ENCODE data around the gene CRTC1.

Gene CRTC1

GRCh38 chr19:18659281-18660050, 24.0 kb upstream of the CRTC1 start:
- no peak for DNase-seq (ENCODE audit: extremely low read depth, low read depth)
- TF ChIP-seq, protein P1, sequence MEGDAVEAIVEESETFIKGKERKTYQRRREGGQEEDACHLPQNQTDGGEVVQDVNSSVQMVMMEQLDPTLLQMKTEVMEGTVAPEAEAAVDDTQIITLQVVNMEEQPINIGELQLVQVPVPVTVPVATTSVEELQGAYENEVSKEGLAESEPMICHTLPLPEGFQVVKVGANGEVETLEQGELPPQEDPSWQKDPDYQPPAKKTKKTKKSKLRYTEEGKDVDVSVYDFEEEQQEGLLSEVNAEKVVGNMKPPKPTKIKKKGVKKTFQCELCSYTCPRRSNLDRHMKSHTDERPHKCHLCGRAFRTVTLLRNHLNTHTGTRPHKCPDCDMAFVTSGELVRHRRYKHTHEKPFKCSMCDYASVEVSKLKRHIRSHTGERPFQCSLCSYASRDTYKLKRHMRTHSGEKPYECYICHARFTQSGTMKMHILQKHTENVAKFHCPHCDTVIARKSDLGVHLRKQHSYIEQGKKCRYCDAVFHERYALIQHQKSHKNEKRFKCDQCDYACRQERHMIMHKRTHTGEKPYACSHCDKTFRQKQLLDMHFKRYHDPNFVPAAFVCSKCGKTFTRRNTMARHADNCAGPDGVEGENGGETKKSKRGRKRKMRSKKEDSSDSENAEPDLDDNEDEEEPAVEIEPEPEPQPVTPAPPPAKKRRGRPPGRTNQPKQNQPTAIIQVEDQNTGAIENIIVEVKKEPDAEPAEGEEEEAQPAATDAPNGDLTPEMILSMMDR (IDR thresholded peaks at IDR 0.05; ENCODE audit: low read depth, low read length), result no peak

GRCh38 chr19:18660051-18660910, 23.2 kb upstream of the CRTC1 start:
- DNase-seq (ENCODE audit: extremely low read depth, low read depth), result no peak
- TF ChIP-seq, protein P1 (IDR thresholded peaks at IDR 0.05; ENCODE audit: low read depth, low read length), result no peak

GRCh38 chr19:18660939-18661670, 22.4 kb upstream of the CRTC1 start:
- TF ChIP-seq, protein P1 (IDR thresholded peaks at IDR 0.05; ENCODE audit: low read depth, low read length), result no peak
- DNase-seq (ENCODE audit: extremely low read depth, low read depth), result no peak

- TF ChIP-seq, protein P1 (IDR thresholded peaks at IDR 0.05; ENCODE audit: low read depth, low read length), result no peak
- DNase-seq (ENCODE audit: extremely low read depth, low read depth), result no peak
These were observed 20.3 kb upstream of the CRTC1 start for GRCh38 chr19:18662972-18663732.

DNA sequence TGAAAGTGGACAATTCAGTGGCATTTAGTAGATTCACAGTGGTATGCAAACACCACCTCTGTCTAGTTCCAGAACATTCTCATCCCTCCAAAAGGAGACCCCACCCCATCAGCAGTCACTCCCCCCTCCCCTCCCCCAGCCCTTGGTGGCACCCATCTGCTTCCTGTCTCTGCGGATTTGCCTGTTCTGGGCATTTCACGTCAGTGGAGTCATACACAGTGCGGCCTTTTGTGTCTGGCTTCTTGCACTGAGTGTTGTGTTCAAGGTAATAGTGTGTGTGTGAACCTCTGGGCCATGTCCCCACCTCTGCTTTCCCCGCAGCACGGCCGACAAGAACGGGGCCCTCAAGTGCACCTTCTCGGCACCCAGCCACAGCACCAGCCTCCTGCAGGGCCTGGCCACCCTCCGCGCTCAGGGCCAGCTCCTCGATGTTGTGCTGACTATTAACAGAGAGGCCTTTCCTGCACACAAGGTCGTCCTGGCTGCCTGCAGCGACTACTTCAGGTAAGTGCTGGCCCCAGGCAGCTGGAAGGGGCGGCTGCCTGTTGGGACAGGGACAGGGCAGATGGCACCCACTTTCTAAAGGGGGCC, 19.4 kb upstream of the CRTC1 start:
- no peak for DNase-seq (ENCODE audit: extremely low read depth, low read depth)
- TF ChIP-seq, protein P1 (IDR thresholded peaks at IDR 0.05; ENCODE audit: low read depth, low read length), result no peak

- DNase-seq (ENCODE audit: extremely low read depth, low read depth), result no peak
- TF ChIP-seq, protein P1 (IDR thresholded peaks at IDR 0.05; ENCODE audit: low read depth, low read length), result no peak
These were observed 17.7 kb upstream of the CRTC1 start for GRCh38 chr19:18665771-18666202.

Data from AG09319 (cell line).